ENCODE measurements around the gene OR4N5.

The OR4N5 gene

DNA sequence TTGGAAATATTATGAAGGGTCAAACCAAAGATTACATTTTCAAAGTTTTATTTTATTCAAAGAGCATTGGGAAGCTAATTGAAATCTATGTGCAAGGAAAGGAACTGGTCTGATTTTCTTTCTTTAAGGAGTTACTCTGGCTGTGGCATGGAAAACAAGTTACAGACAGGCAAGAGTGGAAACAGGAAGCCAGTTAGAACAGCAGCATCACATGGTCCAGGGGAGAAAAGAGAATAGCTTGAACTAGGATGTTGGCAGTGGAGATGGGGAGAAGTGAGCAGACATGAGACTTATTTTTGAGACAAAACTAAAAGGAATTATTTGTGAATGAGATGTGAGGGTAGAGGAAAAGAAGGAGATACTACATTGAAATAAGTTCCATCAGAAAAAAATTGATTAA lies 55.5 kb downstream of the OR4N5 start:
- DNase-seq (ENCODE audit: extremely low read depth in 1 of 2, low read depth in 1 of 2), result no peak

Measured in stimulated activated CD8-positive, alpha-beta memory T cell treated with anti-CD3 and anti-CD28 coated beads, Interleukin-7, amount 100 ng/mL, for 48 hours (primary cell).